K562 (cell line): ENCODE data around the gene ABL1. TPM values are rescaled to one million over a fixed set of nuclear protein-coding genes. Genes with fewer than 3 reads are reported as not detected.

Source experiments
- ATAC-seq: fragments of 200-7000 bp; cut with Tn5 transposase; 3 replicates; pipeline ENCODE4 v1.9.1; 2020; ENCODE audit warnings: moderate library complexity
- BruUV-seq: library from RNA; stranded (reverse); fragments of 400-500 nt; replicated peaks from 2 replicates; lab custom pipeline; 2021; lab: Mats Ljungman, UMichigan
- CTCF ChIA-PET: fragments of 300-600 bp; formaldehyde crosslinking; extraction: SDS; loops from one replicate; lab custom pipeline; 2021; ENCODE audit warnings: low intra/inter-chr PET ratio; lab: Yijun Ruan, JAX
- POLR2A ChIA-PET: fragments of 300-600, 350-650 bp; sonication (Branson Sonifier 250); formaldehyde crosslinking; extraction: SDS; loops from one replicate; lab custom pipeline; 2021; ENCODE audit warnings: antibody characterized with exemption, inconsistent platforms; lab: Yijun Ruan, JAX
- DNase-seq, 4 experiments: peaks; one replicate each; pipeline versions ENCODE4 v3.0.0 to v3.0.0-alpha.2; 2011 to 2018; ENCODE audit warnings: low spot score in 3 of 4, mixed read lengths in 3 of 4; ENCODE audit errors: extremely low read depth in 1 of 4
- FAIRE-seq: peaks from 2 replicates; lab custom pipeline; 2011; peaks lifted over from hg19 to GRCh38; lab: Jason Lieb, UNC
- H2AFZ ChIP-seq: 2 replicates; pipeline ENCODE4 v1.6.0; 2011; ENCODE audit warnings: low read depth, low read length, control low read depth, inconsistent platforms
- H3K27ac ChIP-seq: fragments of 200-600 bp; 3 replicates; pipeline ENCODE4 v1.8.0; 2011; ENCODE audit warnings: low read depth, mild to moderate bottlenecking, control low read depth, inconsistent platforms, low read length, moderate library complexity, mixed read lengths; ENCODE audit errors: extremely low read depth
- H3K27me3 ChIP-seq, 2 experiments: fragments of 300-600 bp in 1 of 2; 2 replicates in 1 of 2; 3 replicates in 1 of 2; pipeline versions ENCODE4 v1.6.0 to v1.8.0; 2011; ENCODE audit warnings: inconsistent platforms in 2 of 2, low read length in 2 of 2, mild to moderate bottlenecking in 1 of 2, mixed read lengths in 1 of 2, moderate library complexity in 1 of 2; ENCODE audit not compliant: control insufficient read depth in 2 of 2, insufficient read depth in 2 of 2
- H3K36me3 ChIP-seq: fragments of 300-600 bp; 3 replicates; pipeline ENCODE4 v1.8.0; 2011; ENCODE audit warnings: mild to moderate bottlenecking, low read length, inconsistent platforms; ENCODE audit not compliant: control insufficient read depth, insufficient read depth
- H3K4me1 ChIP-seq, 2 experiments: fragments of 200-600 bp in 1 of 2; replicated peaks in 1 of 2; 2 replicates in 1 of 2; 3 replicates in 1 of 2; pipeline versions ENCODE4 v1.5.1 to v1.8.0; 2011; ENCODE audit warnings: inconsistent platforms in 2 of 2, low read length in 2 of 2, mild to moderate bottlenecking in 1 of 2, mixed read lengths in 1 of 2, moderate library complexity in 1 of 2; ENCODE audit not compliant: control insufficient read depth in 2 of 2, insufficient read depth in 2 of 2
- H3K4me2 ChIP-seq: 2 replicates; pipeline ENCODE4 v1.6.1; 2011; ENCODE audit warnings: low read length, control low read depth, inconsistent platforms, mixed read lengths; ENCODE audit not compliant: insufficient read depth
- H3K4me3 ChIP-seq: fragments of 200-600 bp; sonication (generic), shearing (Covaris generic); 2 replicates; pipeline ENCODE4 v1.5.1; 2016; ENCODE audit warnings: control low read depth, inconsistent platforms
- H3K79me2 ChIP-seq: fragments of 200-600 bp; 3 replicates; pipeline ENCODE4 v1.8.0; 2011; ENCODE audit warnings: low read length, inconsistent platforms; ENCODE audit not compliant: control insufficient read depth, insufficient read depth
- H3K9ac ChIP-seq, 2 experiments: 2 replicates each; pipeline versions ENCODE4 v1.6.0 to v1.6.1; 2011; ENCODE audit warnings: low read depth in 2 of 2, low read length in 2 of 2, control low read depth in 1 of 2, inconsistent platforms in 1 of 2, mild to moderate bottlenecking in 1 of 2, mixed read lengths in 1 of 2; ENCODE audit not compliant: insufficient read depth in 1 of 2
- H3K9me1 ChIP-seq: one replicate; pipeline ENCODE4 v1.6.0; 2011; ENCODE audit warnings: inconsistent platforms, mild to moderate bottlenecking, low read length, moderate library complexity; ENCODE audit not compliant: control insufficient read depth, insufficient read depth
- H3K9me3 ChIP-seq: replicated peaks from 2 replicates; pipeline ENCODE4 v1.5.1; 2011; ENCODE audit warnings: low read depth, low read length, inconsistent platforms; ENCODE audit not compliant: control insufficient read depth, insufficient read depth
- H4K20me1 ChIP-seq: replicated peaks from 2 replicates; pipeline ENCODE4 v1.6.1; 2011; ENCODE audit warnings: low read length, inconsistent platforms, mixed read lengths; ENCODE audit not compliant: control insufficient read depth, insufficient read depth
- HMGXB4 ChIP-seq: sonication (generic); formaldehyde crosslinking; IDR thresholded peaks from 2 replicates; pipeline ENCODE4 v1.8.1; 2023; ENCODE audit warnings: mild to moderate bottlenecking, missing genetic modification reagents
- ID3 ChIP-seq, 2 experiments: fragments of 250-450 bp in 1 of 2; fragments of 450-650 bp in 1 of 2; sonication (Bioruptor Pico) in 1 of 2; IDR thresholded peaks; 2 replicates each; pipeline versions ENCODE4 v1.6.1 to v1.8.0; 2016 to 2021; ENCODE audit warnings: mild to moderate bottlenecking in 2 of 2, moderate library complexity in 2 of 2, missing compliant biosample characterization in 1 of 2, missing genetic modification characterization in 1 of 2
- WGBS: fragments of 100-300 bp; shearing (Covaris generic); methylation state at CpG from one replicate; pipeline ENCODE4 v1.1.6; 2016; ENCODE audit warnings: low coverage, mixed read lengths; ENCODE audit not compliant: insufficient coverage; ENCODE audit errors: missing lambda C conversion rate; 5-methylcytosine and 5-hydroxymethylcytosine counted together
- in situ Hi-C: fragments of 300-500 bp; cut with MboI; formaldehyde crosslinking; loops from 4 replicates; pipeline ENCODE4 v1.15.0; 2018; ENCODE audit warnings: inconsistent platforms, mixed read lengths
- intact Hi-C: fragments of 100-400 bp; cut with micrococcal nuclease; formaldehyde crosslinking; loops from 2 replicates; pipeline ENCODE4 v1.14.2; 2022
- polyA plus RNA-seq, 8 experiments: library from polyadenylated mRNA; depleted of rRNA in 4 of 8; stranded (reverse) in 5 of 8; unstranded in 3 of 8; fragments of >200 nt; fragmentation: Nextera tagmentation in 2 of 8; fragmentation: Illumina TruSeq in 1 of 8; extraction: Ambion mirVana in 2 of 8; extraction: Trizol in 1 of 8; gene quantifications; 2 replicates each; pipeline versions ENCODE4 v1.2.1 to v1.2.3, GENCODE V29; 2011 to 2014; ENCODE audit warnings: inconsistent platforms in 1 of 8, missing spikeins in 1 of 8
- total RNA-seq, 7 experiments: library from RNA; depleted of rRNA in 6 of 7; stranded (reverse); fragments of >200 nt in 6 of 7; fragmentation: Illumina TruSeq in 2 of 7; extraction: Trizol in 2 of 7; gene quantifications; 2 replicates each; pipeline versions ENCODE4 v1.2.1 to v1.2.3, GENCODE V29; 2011 to 2021; ENCODE audit warnings: low replicate concordance in 1 of 7

ABL1 gene
- total and polyA plus RNA-seq, 9 of the 15 experiments (the other 6 are each of a cell fraction or from before 2014, with no cell fraction given): 1.5 to 130 (median 37.8) TPM

GRCh38 chr9:130846487-130847305, 11.6 kb downstream of the ABL1 start:
- H2AFZ ChIP-seq: peak overlapping the region; percentile 1; the same call in 1 of the 2 replicates
- ChIA-PET CTCF (interaction anchor here (1.2 to 1.6 kb wide), 2 partner anchors 17 to 20 kb away, joined by 3 to 7 read pairs; no protein-coding TSS in a partner anchor), POLR2A (interaction anchor here (0.6 to 11.7 kb wide), 21 partner anchors 8 to 233 kb away, joined by 3 to 160 read pairs (median 7); partner anchors contain the start of gene ABL1)
- H3K79me2 ChIP-seq: no peaks in the 10 kb centered on the region
- H3K27ac ChIP-seq: no peak overlapping the region
- H4K20me1 ChIP-seq: peaks cover 20% of the 10 kb centered on the region
- TF ChIP-seq ID3 (CRISPR knock-in tag; IDR thresholded peaks at IDR 0.05) (no peak), ID3 (tag; IDR thresholded peaks at IDR 0.05) (no peak), HMGXB4 (peak; percentile 19)
- peak; percentile 3; the same call in 1 of the 3 replicates for ATAC-seq
- H3K4me2 ChIP-seq: no peak overlapping the region
- H3K4me3 ChIP-seq: no peak overlapping the region
- WGBS: 74% methylated on average over 12 of the region's 12 CpGs
- H3K9ac ChIP-seq: peak overlapping the region in 1 of 2 experiments; percentile 28; a peak in 1 of 4 replicates
- FAIRE-seq: no peak
- in situ Hi-C loops: no loop called here
- no peak for DNase-seq
- H3K36me3 ChIP-seq: no peaks in the 10 kb centered on the region
- H3K27me3 ChIP-seq: no peaks in the 10 kb centered on the region
- BruUV-seq: no TSS peak
- no peaks in the 10 kb centered on the region for H3K9me3 ChIP-seq
- H3K4me1 ChIP-seq: peaks cover 26 to 29% of the 10 kb centered on the region in 2 experiments
- peaks cover 12% of the 10 kb centered on the region for H3K9me1 ChIP-seq
- intact Hi-C loops: no loop called here
